GM12801 (cell line): ENCODE data around the gene LRGUK.

Experiments
- CTCF ChIP-seq: IDR thresholded peaks from one replicate; pipeline ENCODE4 v1.5.1; 2011; ENCODE audit warnings: control low read depth; ENCODE audit not compliant: insufficient read length; ENCODE audit errors: extremely low read depth

LRGUK gene

GRCh38 chr7:134212576-134213546 lies 85.7 kb downstream of the LRGUK start:
- no peak for TF ChIP-seq CTCF

GRCh38 chr7:134220236-134220635 lies 93.1 kb downstream of the LRGUK start:
- TF ChIP-seq CTCF: no peak

GRCh38 chr7:134234216-134234615 lies 107.1 kb downstream of the LRGUK start:
- TF ChIP-seq CTCF: no peak

- no peak for TF ChIP-seq CTCF
Observed at GRCh38 chr7:134245253-134245652, 118.1 kb downstream of the LRGUK start.

GRCh38 chr7:134246347-134246746 lies 119.2 kb downstream of the LRGUK start:
- TF ChIP-seq CTCF: no peak

GRCh38 chr7:134246761-134247160 lies 119.6 kb downstream of the LRGUK start:
- no peak for TF ChIP-seq CTCF

GRCh38 chr7:134248196-134248595 lies 121.1 kb downstream of the LRGUK start:
- TF ChIP-seq CTCF: no peak
